ENCODE data around the gene HCAR1. TPM values are rescaled to one million over a fixed set of nuclear protein-coding genes. Genes with fewer than 3 reads are reported as not detected.

HCAR1 gene
- total and polyA plus RNA-seq, 4 donors = 0.01 to 0.19 TPM; not detected in 2

DNA sequence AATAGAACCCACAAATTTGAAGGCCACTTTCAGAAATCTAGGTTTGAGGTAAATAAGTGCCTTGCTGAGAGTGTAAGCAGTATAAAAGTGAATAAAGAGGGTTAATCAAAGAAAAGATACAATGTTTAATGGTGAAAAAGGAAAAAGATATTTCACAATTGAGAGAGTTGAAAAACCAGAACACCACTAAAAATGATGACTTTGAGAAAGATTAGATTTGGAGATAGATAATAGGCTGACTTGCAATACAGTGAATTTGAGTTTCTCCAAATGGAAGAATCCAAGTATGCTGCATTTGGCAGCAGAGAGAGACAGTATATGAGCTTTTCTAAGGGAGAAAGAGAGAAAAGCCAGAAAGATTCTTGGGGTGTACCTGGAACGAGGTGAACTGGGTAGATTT lies 24.1 kb upstream of the HCAR1 start:
- no peak overlapping the region for H3K27ac ChIP-seq (ENCODE audit: low read depth in 1 of 2, low read length in 2 of 2)
- peaks cover 0 to 18% (median 9%) of the 10 kb centered on the region in 4 donors for H3K4me1 ChIP-seq (ENCODE audit: control insufficient read depth in 4 of 4, insufficient read depth in 4 of 4, low read length in 3 of 4)
- H3K9ac ChIP-seq (ENCODE audit: low read depth in 1 of 2, low read length in 2 of 2) = no peak overlapping the region
- H3K27me3 ChIP-seq (ENCODE audit: control insufficient read depth in 4 of 4, insufficient read depth in 4 of 4, low read length in 3 of 4) = no peaks in the 10 kb centered on the region
- 94% methylated on average over 1 of the region's 1 CpG for WGBS
- no peak overlapping the region for H3K4me3 ChIP-seq (ENCODE audit: low read depth in 1 of 3, low read length in 3 of 3)
- H3K9me3 ChIP-seq (ENCODE audit: control insufficient read depth in 4 of 4, low read length in 3 of 4) = no peaks in the 10 kb centered on the region
- peaks cover 6 to 26% (median 16%) of the 10 kb centered on the region in 4 donors for H3K36me3 ChIP-seq (ENCODE audit: control insufficient read depth in 4 of 4, insufficient read depth in 3 of 4, low read depth in 1 of 4, low read length in 3 of 4)
- TF ChIP-seq FOXA1 (IDR thresholded peaks at IDR 0.05) = no peak
- TF ChIP-seq RXRA (IDR thresholded peaks at IDR 0.05) = no peak
- TF ChIP-seq, protein P1, sequence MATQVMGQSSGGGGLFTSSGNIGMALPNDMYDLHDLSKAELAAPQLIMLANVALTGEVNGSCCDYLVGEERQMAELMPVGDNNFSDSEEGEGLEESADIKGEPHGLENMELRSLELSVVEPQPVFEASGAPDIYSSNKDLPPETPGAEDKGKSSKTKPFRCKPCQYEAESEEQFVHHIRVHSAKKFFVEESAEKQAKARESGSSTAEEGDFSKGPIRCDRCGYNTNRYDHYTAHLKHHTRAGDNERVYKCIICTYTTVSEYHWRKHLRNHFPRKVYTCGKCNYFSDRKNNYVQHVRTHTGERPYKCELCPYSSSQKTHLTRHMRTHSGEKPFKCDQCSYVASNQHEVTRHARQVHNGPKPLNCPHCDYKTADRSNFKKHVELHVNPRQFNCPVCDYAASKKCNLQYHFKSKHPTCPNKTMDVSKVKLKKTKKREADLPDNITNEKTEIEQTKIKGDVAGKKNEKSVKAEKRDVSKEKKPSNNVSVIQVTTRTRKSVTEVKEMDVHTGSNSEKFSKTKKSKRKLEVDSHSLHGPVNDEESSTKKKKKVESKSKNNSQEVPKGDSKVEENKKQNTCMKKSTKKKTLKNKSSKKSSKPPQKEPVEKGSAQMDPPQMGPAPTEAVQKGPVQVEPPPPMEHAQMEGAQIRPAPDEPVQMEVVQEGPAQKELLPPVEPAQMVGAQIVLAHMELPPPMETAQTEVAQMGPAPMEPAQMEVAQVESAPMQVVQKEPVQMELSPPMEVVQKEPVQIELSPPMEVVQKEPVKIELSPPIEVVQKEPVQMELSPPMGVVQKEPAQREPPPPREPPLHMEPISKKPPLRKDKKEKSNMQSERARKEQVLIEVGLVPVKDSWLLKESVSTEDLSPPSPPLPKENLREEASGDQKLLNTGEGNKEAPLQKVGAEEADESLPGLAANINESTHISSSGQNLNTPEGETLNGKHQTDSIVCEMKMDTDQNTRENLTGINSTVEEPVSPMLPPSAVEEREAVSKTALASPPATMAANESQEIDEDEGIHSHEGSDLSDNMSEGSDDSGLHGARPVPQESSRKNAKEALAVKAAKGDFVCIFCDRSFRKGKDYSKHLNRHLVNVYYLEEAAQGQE (IDR thresholded peaks at IDR 0.05) = no peak
- TF ChIP-seq, protein P2, sequence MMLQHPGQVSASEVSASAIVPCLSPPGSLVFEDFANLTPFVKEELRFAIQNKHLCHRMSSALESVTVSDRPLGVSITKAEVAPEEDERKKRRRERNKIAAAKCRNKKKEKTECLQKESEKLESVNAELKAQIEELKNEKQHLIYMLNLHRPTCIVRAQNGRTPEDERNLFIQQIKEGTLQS (IDR thresholded peaks at IDR 0.05) = no peak
- no peak for TF ChIP-seq GABPA (IDR thresholded peaks at IDR 0.05 in 1 of 2, conservative IDR thresholded peaks at IDR 0.05 in 1 of 2)
- TF ChIP-seq RAD21 (IDR thresholded peaks at IDR 0.05) = no peak
- no peak for TF ChIP-seq FOXA2 (IDR thresholded peaks at IDR 0.05)
- no peak for TF ChIP-seq HNF4A (conservative IDR thresholded peaks at IDR 0.05)
- TF ChIP-seq, protein P3, sequence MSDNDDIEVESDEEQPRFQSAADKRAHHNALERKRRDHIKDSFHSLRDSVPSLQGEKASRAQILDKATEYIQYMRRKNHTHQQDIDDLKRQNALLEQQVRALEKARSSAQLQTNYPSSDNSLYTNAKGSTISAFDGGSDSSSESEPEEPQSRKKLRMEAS (IDR thresholded peaks at IDR 0.05) = no peak
- TF ChIP-seq HNF4G (IDR thresholded peaks at IDR 0.05) = no peak
- no peak for TF ChIP-seq YY1 (IDR thresholded peaks at IDR 0.05)
- TF ChIP-seq NR2F2 (IDR thresholded peaks at IDR 0.05) = no peak
- TF ChIP-seq EGR1 (IDR thresholded peaks at IDR 0.05; ENCODE audit: low read depth in 2 of 2) = no peak
- no peak for TF ChIP-seq JUND (IDR thresholded peaks at IDR 0.05)
- TF ChIP-seq TAF1 (conservative IDR thresholded peaks at IDR 0.05) = no peak
- no peak for DNase-seq (ENCODE audit: low spot score)

DNA sequence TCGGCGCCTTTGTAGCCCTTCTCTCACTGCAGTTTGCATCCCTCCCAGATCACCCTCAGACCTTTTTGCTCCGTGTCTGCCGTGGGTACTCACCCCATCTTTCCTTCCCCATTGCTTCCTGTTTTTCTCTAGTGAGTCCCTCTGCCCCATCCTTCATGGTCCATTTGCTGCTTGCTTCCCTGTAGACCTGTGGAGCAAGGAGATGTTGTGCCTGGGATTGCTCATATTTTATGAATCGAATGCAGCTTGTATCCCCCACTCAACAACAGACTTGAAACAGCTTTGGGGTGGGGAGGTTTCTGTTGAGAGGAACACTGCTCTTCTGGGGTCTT lies 22.6 kb upstream of the HCAR1 start:
- 9% methylated on average over 5 of the region's 5 CpGs for WGBS
- Histone ChIP-seq H3K4me1 (ENCODE audit: control insufficient read depth in 4 of 4, insufficient read depth in 4 of 4, low read length in 3 of 4) (peaks cover 0 to 18% (median 9%) of the 10 kb centered on the region in 4 donors), H3K9ac (ENCODE audit: low read depth in 1 of 2, low read length in 2 of 2) (peak overlapping the region; percentile 78 to 92), H3K4me3 (ENCODE audit: low read depth in 1 of 3, low read length in 3 of 3) (peak overlapping the region; percentile 78 to 81 (median 80)), H3K27ac (ENCODE audit: low read depth in 1 of 2, low read length in 2 of 2) (peak overlapping the region; percentile 40 to 83), H3K27me3 (ENCODE audit: control insufficient read depth in 4 of 4, insufficient read depth in 4 of 4, low read length in 3 of 4) (no peaks in the 10 kb centered on the region), H3K9me3 (ENCODE audit: control insufficient read depth in 4 of 4, low read length in 3 of 4) (no peaks in the 10 kb centered on the region), H3K36me3 (ENCODE audit: control insufficient read depth in 4 of 4, insufficient read depth in 3 of 4, low read depth in 1 of 4, low read length in 3 of 4) (peaks cover 6 to 22% (median 13%) of the 10 kb centered on the region in 4 donors)
- TF ChIP-seq FOXA2 (IDR thresholded peaks at IDR 0.05) = no peak
- no peak for TF ChIP-seq EGR1 (IDR thresholded peaks at IDR 0.05; ENCODE audit: low read depth in 2 of 2)
- TF ChIP-seq HNF4A (conservative IDR thresholded peaks at IDR 0.05) = no peak
- TF ChIP-seq JUND (IDR thresholded peaks at IDR 0.05) = no peak
- no peak for TF ChIP-seq SP1 (IDR thresholded peaks at IDR 0.05)
- TF ChIP-seq, protein P2 (IDR thresholded peaks at IDR 0.05) = no peak
- no peak for TF ChIP-seq GABPA (IDR thresholded peaks at IDR 0.05 in 1 of 2, conservative IDR thresholded peaks at IDR 0.05 in 1 of 2)
- TF ChIP-seq YY1 (IDR thresholded peaks at IDR 0.05) = no peak
- no peak for TF ChIP-seq TAF1 (conservative IDR thresholded peaks at IDR 0.05)
- TF ChIP-seq FOXA1 (IDR thresholded peaks at IDR 0.05) = no peak
- TF ChIP-seq, protein P1 (IDR thresholded peaks at IDR 0.05) = no peak
- TF ChIP-seq RAD21 (IDR thresholded peaks at IDR 0.05) = no peak
- TF ChIP-seq HNF4G (IDR thresholded peaks at IDR 0.05) = no peak
- TF ChIP-seq, protein P4, sequence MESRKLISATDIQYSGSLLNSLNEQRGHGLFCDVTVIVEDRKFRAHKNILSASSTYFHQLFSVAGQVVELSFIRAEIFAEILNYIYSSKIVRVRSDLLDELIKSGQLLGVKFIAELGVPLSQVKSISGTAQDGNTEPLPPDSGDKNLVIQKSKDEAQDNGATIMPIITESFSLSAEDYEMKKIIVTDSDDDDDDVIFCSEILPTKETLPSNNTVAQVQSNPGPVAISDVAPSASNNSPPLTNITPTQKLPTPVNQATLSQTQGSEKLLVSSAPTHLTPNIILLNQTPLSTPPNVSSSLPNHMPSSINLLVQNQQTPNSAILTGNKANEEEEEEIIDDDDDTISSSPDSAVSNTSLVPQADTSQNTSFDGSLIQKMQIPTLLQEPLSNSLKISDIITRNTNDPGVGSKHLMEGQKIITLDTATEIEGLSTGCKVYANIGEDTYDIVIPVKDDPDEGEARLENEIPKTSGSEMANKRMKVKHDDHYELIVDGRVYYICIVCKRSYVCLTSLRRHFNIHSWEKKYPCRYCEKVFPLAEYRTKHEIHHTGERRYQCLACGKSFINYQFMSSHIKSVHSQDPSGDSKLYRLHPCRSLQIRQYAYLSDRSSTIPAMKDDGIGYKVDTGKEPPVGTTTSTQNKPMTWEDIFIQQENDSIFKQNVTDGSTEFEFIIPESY (IDR thresholded peaks at IDR 0.05) = no peak
- TF ChIP-seq, protein P5, sequence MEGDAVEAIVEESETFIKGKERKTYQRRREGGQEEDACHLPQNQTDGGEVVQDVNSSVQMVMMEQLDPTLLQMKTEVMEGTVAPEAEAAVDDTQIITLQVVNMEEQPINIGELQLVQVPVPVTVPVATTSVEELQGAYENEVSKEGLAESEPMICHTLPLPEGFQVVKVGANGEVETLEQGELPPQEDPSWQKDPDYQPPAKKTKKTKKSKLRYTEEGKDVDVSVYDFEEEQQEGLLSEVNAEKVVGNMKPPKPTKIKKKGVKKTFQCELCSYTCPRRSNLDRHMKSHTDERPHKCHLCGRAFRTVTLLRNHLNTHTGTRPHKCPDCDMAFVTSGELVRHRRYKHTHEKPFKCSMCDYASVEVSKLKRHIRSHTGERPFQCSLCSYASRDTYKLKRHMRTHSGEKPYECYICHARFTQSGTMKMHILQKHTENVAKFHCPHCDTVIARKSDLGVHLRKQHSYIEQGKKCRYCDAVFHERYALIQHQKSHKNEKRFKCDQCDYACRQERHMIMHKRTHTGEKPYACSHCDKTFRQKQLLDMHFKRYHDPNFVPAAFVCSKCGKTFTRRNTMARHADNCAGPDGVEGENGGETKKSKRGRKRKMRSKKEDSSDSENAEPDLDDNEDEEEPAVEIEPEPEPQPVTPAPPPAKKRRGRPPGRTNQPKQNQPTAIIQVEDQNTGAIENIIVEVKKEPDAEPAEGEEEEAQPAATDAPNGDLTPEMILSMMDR (IDR thresholded peaks at IDR 0.05; ENCODE audit: low read depth, low read length, missing input control) = no peak
- no peak for TF ChIP-seq NR2F2 (IDR thresholded peaks at IDR 0.05)
- TF ChIP-seq RXRA (IDR thresholded peaks at IDR 0.05) = no peak
- TF ChIP-seq, protein P3 (IDR thresholded peaks at IDR 0.05) = no peak
- no peak for DNase-seq (ENCODE audit: low spot score)

Measured in liver (tissue), 9 donors.